ENCODE results near the gene CABLES2.

CABLES2 gene

DNA sequence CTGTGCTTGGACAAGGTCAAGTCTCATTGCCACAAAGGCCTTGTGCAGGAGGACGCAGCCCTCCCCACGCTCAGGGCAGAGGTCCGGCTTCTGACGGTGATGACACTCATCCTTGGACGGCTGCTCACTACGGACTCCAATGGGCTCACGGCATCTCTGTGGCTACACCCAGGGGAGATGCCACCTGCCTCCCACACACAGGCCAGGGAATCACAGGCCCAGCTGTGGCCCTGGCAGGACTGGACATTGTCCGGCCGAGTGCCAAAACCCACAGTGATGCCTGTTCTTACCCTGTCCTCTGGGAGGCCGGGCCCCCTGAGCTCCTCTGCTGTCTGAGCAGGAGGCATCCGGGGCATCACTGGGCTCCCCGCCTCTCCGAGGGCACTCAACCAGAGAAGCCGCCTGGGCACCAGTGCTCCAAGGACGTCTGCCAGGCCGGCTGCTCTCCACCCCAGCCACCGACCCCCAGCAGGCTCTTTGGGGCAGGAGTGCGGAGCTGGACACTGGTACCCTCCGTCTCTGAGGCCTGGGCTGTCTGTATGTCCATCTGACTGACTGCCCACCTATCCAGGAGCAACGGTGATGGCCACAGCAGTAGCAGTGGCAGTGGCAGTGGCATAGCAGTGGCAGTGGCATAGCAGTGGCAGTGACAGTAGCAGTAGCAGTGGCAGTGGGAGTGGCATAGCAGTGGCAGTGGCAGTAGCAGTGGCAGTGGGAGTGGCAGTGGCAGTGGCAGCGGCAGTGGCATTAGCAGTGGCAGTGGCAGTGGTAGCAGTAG, 18.4 kb upstream of the CABLES2 start:
- no peak overlapping the region for H3K4me3 ChIP-seq (ENCODE audit: low read depth, low read length)
- H3K27ac ChIP-seq (ENCODE audit: low read depth, low read length): no peak overlapping the region
- no peaks in the 10 kb centered on the region for H3K36me3 ChIP-seq (ENCODE audit: control insufficient read depth, insufficient read depth, low read length)
- no peaks in the 10 kb centered on the region for H3K9me3 ChIP-seq (ENCODE audit: control insufficient read depth, insufficient read depth, low read length)
- no peaks in the 10 kb centered on the region for H3K27me3 ChIP-seq (ENCODE audit: control insufficient read depth, insufficient read depth, low read length)
- peaks cover 17% of the 10 kb centered on the region; the same call in 1 of the 2 replicates for H3K4me1 ChIP-seq (ENCODE audit: control insufficient read depth, insufficient read depth, low read length)
- no peak overlapping the region for H3K9ac ChIP-seq (ENCODE audit: low read depth, low read length)

DNA sequence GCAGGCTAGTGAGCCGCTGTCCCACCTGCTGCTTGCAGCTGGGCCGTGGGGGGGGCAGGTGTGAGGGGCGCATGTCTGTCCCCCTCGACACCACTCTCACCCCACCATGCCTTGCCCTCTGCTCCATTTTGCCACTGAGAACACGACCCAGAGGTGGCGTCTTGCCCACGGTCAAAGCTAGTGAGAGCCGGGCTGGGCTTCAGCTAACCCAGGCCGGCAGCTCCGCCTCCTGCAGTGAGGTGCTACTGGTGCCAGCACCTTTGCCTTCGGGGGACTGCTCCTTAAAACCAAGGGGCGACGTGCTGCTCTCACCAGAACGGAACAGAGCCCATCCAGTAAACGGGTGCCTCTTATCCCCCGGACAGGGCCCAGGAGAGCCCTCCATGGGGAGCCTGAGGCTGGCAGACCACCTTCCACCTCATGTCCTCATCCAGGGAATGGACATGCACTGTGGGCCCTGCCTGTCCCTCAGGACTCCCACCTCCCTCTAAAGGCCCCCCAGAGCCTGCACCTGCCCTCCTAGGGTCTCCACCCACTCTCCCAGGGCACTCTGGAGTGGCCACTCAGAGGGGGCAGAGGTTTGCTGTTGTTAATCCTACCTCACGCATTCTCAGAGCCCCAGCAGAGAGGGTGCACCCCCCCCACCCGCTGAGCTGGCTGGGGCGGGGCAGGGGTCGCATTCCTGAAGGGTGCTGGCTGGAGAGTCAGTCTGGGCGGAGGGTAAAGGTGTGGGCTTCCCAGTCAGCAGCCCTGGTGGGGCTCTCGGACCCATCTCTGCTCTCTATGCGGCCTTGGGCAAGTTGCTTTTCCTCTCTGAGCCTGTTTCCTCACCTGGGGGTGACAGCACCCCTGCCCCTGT, 17.4 kb upstream of the CABLES2 start:
- H3K4me3 ChIP-seq (ENCODE audit: low read depth, low read length): no peak overlapping the region
- H3K27me3 ChIP-seq (ENCODE audit: control insufficient read depth, insufficient read depth, low read length): no peaks in the 10 kb centered on the region
- no peak overlapping the region for H3K27ac ChIP-seq (ENCODE audit: low read depth, low read length)
- peaks cover 17% of the 10 kb centered on the region; the same call in 1 of the 2 replicates for H3K4me1 ChIP-seq (ENCODE audit: control insufficient read depth, insufficient read depth, low read length)
- H3K9me3 ChIP-seq (ENCODE audit: control insufficient read depth, insufficient read depth, low read length): no peaks in the 10 kb centered on the region
- H3K36me3 ChIP-seq (ENCODE audit: control insufficient read depth, insufficient read depth, low read length): no peaks in the 10 kb centered on the region
- no peak overlapping the region for H3K9ac ChIP-seq (ENCODE audit: low read depth, low read length)

DNA sequence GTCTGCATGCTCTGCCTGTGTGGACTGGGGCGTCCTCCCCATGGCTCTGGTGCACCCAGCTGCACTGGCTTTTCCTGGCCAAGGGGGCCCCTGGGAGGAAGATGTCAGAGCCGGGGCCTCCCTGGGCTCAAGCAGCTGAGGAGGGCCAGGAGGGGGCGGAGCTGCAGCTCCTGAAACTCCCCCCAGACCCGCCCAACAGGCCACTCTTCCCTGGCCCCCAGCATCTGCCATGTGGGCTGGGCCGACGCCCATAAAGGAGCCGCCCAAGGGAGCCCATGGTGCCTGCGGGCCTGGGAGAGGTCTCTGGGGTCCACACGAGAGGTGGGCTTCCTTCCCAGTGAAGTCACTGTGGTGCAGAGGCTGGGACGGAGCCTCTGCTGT, 16.2 kb upstream of the CABLES2 start:
- Histone ChIP-seq H3K4me1 (ENCODE audit: control insufficient read depth, insufficient read depth, low read length) (peaks cover 17% of the 10 kb centered on the region; the same call in 1 of the 2 replicates), H3K27ac (ENCODE audit: low read depth, low read length) (no peak overlapping the region), H3K27me3 (ENCODE audit: control insufficient read depth, insufficient read depth, low read length) (no peaks in the 10 kb centered on the region)

GRCh38 chr20:62422636-62423325, 15.7 kb upstream of the CABLES2 start:
- Histone ChIP-seq H3K27me3 (ENCODE audit: control insufficient read depth, insufficient read depth, low read length) (no peaks in the 10 kb centered on the region), H3K4me3 (ENCODE audit: low read depth, low read length) (no peak overlapping the region), H3K9ac (ENCODE audit: low read depth, low read length) (no peak overlapping the region), H3K9me3 (ENCODE audit: control insufficient read depth, insufficient read depth, low read length) (no peaks in the 10 kb centered on the region), H3K27ac (ENCODE audit: low read depth, low read length) (no peak overlapping the region), H3K36me3 (ENCODE audit: control insufficient read depth, insufficient read depth, low read length) (no peaks in the 10 kb centered on the region), H3K4me1 (ENCODE audit: control insufficient read depth, insufficient read depth, low read length) (peaks cover 14% of the 10 kb centered on the region; the same call in 1 of the 2 replicates)

More for the DNA sequence above, 16.2 kb upstream of the CABLES2 start:
- Histone ChIP-seq H3K4me3 (ENCODE audit: low read depth, low read length) (no peak overlapping the region), H3K9ac (ENCODE audit: low read depth, low read length) (no peak overlapping the region), H3K36me3 (ENCODE audit: control insufficient read depth, insufficient read depth, low read length) (no peaks in the 10 kb centered on the region), H3K9me3 (ENCODE audit: control insufficient read depth, insufficient read depth, low read length) (no peaks in the 10 kb centered on the region)

DNA sequence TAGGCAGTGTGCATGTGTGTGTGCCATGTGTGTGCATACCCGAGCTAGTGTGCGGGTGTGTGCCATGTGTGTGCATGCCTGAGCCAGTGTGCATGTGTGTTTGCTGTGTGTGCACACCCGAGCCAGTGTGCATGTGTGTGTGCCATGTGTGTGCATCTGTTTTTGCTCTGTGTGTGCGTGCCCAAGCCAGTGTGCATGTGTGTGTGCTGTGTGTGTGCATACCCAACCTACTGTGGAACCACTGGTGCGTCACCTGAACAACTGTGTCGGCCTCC, 14.6 kb upstream of the CABLES2 start:
- no peak overlapping the region for H3K4me3 ChIP-seq (ENCODE audit: low read depth, low read length)
- no peak overlapping the region for H3K27ac ChIP-seq (ENCODE audit: low read depth, low read length)
- no peak overlapping the region for H3K9ac ChIP-seq (ENCODE audit: low read depth, low read length)
- peaks cover 6% of the 10 kb centered on the region; the same call in 1 of the 2 replicates for H3K4me1 ChIP-seq (ENCODE audit: control insufficient read depth, insufficient read depth, low read length)
- no peaks in the 10 kb centered on the region for H3K27me3 ChIP-seq (ENCODE audit: control insufficient read depth, insufficient read depth, low read length)
- no peaks in the 10 kb centered on the region for H3K9me3 ChIP-seq (ENCODE audit: control insufficient read depth, insufficient read depth, low read length)
- H3K36me3 ChIP-seq (ENCODE audit: control insufficient read depth, insufficient read depth, low read length): no peaks in the 10 kb centered on the region

DNA sequence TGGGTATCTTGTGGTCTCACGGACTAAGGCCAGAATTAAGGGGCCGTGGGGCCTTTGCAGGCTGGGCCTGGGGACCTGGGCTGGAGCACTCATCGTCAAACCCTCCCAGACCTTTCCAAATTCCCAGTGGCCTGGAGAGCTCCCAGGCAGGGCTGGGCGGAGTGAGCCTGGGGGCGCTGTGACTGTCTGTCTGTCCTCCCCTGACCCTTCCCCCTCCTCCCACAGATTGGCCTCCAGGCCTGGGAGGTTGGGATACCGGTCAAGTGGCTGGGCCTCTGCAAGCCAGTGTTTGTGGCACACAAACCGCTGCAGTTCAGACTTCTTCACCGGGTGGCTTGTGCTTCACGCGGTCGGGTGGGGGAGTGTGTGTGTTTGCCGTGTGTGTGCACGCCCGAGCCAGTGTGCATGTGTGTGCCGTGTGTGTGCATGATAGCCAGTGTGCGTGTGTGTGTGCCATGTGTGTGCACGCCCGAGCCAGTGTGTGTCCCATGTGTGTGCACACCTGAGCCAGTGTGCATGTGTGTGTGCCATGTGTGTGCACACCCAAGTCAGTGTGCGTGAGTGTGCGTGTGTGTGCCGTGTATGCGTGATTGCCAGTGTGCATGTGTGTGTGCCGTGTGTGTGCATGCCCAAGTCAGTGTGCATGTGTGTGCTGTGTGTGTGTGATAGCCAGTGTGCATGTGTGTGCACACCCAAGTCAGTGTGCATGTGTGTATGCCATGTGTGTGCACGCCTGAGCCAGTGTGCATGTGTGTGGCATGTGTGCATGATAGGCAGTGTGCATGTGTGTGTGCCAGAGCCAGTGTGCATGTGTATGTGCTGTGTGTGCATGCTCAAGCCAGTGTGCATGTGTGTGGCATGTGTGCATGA, 14.0 kb upstream of the CABLES2 start:
- Histone ChIP-seq H3K27me3 (ENCODE audit: control insufficient read depth, insufficient read depth, low read length) (no peaks in the 10 kb centered on the region), H3K4me1 (ENCODE audit: control insufficient read depth, insufficient read depth, low read length) (peaks cover 3% of the 10 kb centered on the region; the same call in 1 of the 2 replicates), H3K9ac (ENCODE audit: low read depth, low read length) (no peak overlapping the region), H3K9me3 (ENCODE audit: control insufficient read depth, insufficient read depth, low read length) (no peaks in the 10 kb centered on the region), H3K27ac (ENCODE audit: low read depth, low read length) (no peak overlapping the region), H3K4me3 (ENCODE audit: low read depth, low read length) (no peak overlapping the region), H3K36me3 (ENCODE audit: control insufficient read depth, insufficient read depth, low read length) (no peaks in the 10 kb centered on the region)

- H3K9me3 ChIP-seq (ENCODE audit: control insufficient read depth, insufficient read depth, low read length): no peaks in the 10 kb centered on the region
- peaks cover 3% of the 10 kb centered on the region; the same call in 1 of the 2 replicates for H3K4me1 ChIP-seq (ENCODE audit: control insufficient read depth, insufficient read depth, low read length)
- H3K4me3 ChIP-seq (ENCODE audit: low read depth, low read length): no peak overlapping the region
- no peak overlapping the region for H3K9ac ChIP-seq (ENCODE audit: low read depth, low read length)
- H3K36me3 ChIP-seq (ENCODE audit: control insufficient read depth, insufficient read depth, low read length): no peaks in the 10 kb centered on the region
- no peak overlapping the region for H3K27ac ChIP-seq (ENCODE audit: low read depth, low read length)
- H3K27me3 ChIP-seq (ENCODE audit: control insufficient read depth, insufficient read depth, low read length): no peaks in the 10 kb centered on the region
Measured at GRCh38 chr20:62419759-62420158, 12.7 kb upstream of the CABLES2 start.

DNA sequence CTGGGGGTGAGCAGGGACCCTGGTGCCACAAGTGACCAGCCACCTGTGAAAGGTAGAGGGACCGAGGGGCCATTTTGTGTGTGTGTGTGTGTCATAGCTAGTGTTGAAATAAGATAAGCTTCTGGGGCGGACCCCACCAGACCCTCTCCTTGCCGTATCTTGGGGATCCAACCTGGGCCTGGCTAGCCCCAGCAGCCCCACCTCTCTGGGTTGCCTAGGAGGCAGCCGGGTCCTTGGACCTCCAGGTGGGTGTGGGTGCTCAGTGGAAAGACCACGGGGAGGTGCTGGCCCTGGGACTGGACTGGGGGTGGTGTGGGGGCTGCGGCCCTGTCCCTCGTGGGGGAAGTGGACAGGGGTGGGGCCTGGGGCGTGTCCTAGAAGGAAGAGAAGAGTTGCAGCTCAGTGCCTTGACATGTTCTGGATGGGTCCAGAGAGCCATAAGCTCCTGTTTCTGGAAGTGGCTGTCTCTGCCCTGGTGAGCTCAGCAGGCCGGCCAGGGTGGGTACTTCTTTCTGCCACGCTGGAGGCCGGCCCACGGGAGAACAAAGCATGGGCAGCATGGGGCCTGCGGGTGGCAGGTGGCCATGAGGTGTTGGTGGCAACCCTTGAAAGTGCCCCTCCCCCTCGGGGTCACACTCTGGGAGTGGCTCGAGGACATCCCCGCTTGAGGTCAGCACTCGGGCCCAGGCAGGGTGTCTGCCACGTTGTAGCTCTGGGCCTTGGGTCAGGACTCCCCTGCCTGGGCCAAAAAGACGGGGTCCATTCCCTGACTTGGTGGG, 11.8 kb upstream of the CABLES2 start:
- Histone ChIP-seq H3K36me3 (ENCODE audit: control insufficient read depth, insufficient read depth, low read length) (no peaks in the 10 kb centered on the region), H3K27me3 (ENCODE audit: control insufficient read depth, insufficient read depth, low read length) (no peaks in the 10 kb centered on the region), H3K9me3 (ENCODE audit: control insufficient read depth, insufficient read depth, low read length) (no peaks in the 10 kb centered on the region), H3K4me3 (ENCODE audit: low read depth, low read length) (no peak overlapping the region), H3K27ac (ENCODE audit: low read depth, low read length) (no peak overlapping the region), H3K9ac (ENCODE audit: low read depth, low read length) (no peak overlapping the region), H3K4me1 (ENCODE audit: control insufficient read depth, insufficient read depth, low read length) (no peaks in the 10 kb centered on the region)

DNA sequence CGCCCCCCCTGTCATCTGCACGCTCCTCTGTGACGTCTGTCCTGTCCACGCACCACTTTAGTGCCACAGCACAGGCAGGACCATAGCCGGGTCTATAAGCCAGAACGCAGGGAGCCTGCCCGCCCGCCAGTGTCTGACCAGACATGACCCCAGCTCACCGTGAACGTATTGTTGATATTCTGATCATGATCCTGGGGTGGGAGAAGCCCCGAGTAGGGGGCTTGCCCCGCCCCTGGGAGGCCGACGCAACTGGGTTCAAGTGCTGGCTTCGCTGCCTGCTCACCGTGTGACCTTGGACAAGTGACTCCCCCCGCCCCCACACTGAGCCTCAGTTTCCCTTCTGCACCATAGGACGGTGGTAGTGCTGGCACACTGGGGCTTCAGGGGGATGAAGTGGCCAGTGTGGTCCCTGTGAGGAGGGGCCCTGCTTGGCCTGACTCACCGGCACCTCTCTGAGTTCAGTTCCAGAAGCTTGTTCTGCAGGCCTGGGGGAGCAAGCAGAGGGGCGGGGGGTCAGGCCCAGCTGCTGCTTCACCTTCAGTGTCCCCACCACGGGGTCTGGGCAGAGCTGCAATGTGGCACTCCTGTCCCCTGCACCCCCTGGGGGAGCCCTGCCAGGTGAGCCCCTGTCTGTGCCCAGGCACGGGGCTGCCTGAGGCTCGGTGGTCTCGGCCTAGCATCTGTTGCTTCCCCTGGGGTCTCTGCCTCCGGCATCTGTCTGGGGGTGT, 11.1 kb upstream of the CABLES2 start:
- Histone ChIP-seq H3K9ac (ENCODE audit: low read depth, low read length) (no peak overlapping the region), H3K27ac (ENCODE audit: low read depth, low read length) (no peak overlapping the region), H3K36me3 (ENCODE audit: control insufficient read depth, insufficient read depth, low read length) (no peaks in the 10 kb centered on the region), H3K27me3 (ENCODE audit: control insufficient read depth, insufficient read depth, low read length) (no peaks in the 10 kb centered on the region), H3K4me3 (ENCODE audit: low read depth, low read length) (no peak overlapping the region), H3K9me3 (ENCODE audit: control insufficient read depth, insufficient read depth, low read length) (no peaks in the 10 kb centered on the region), H3K4me1 (ENCODE audit: control insufficient read depth, insufficient read depth, low read length) (no peaks in the 10 kb centered on the region)

Data from HUES48 (cell line).